HG03060 (cell line): ENCODE results near the gene HAPLN3.
"Not testable (repeated sequence)": the region's sequence is repeated elsewhere in the genome, so short reads cannot be mapped to it uniquely, and the experiment has no call there.

Source experiments
- ATAC-seq: cut with Tn5 transposase; IDR thresholded peaks from one replicate; pipeline ENCODE4 v1.9.1; 2021; ENCODE audit warnings: low read depth, moderate number of reproducible peaks; ENCODE audit not compliant: unreplicated experiment

HAPLN3 gene

GRCh38 chr15:88894819-88895767 lies at the start of gene HAPLN3:
Gene HAPLN3, minus strand, starts transcription at chr15:88895544. Its CDS starts 8,246 bp downstream, at chr15:88887298.
- no peak for ATAC-seq

GRCh38 chr15:88940110-88940675 lies 44.8 kb upstream of the HAPLN3 start:
- ATAC-seq: no peak

GRCh38 chr15:88939486-88939806 lies 44.1 kb upstream of the HAPLN3 start:
- no peak for ATAC-seq

GRCh38 chr15:88938802-88939485 lies 43.6 kb upstream of the HAPLN3 start:
- ATAC-seq: no peak

GRCh38 chr15:88934449-88934848 lies 39.1 kb upstream of the HAPLN3 start:
- not testable (repeated sequence) for ATAC-seq

GRCh38 chr15:88932875-88933330 lies 37.6 kb upstream of the HAPLN3 start:
- ATAC-seq: no peak

GRCh38 chr15:88932271-88932874 lies 37.0 kb upstream of the HAPLN3 start:
- ATAC-seq: no peak

- ATAC-seq: no peak
Measured at GRCh38 chr15:88930579-88930978, 35.2 kb upstream of the HAPLN3 start.

- not testable (repeated sequence) for ATAC-seq
Measured at GRCh38 chr15:88929358-88930098, 34.2 kb upstream of the HAPLN3 start.

GRCh38 chr15:88928192-88928591 lies 32.8 kb upstream of the HAPLN3 start:
- not testable (repeated sequence) for ATAC-seq

- not testable (repeated sequence) for ATAC-seq
Measured at GRCh38 chr15:88925648-88926047, 30.3 kb upstream of the HAPLN3 start.

- ATAC-seq: peak; percentile 69
Measured at GRCh38 chr15:88920892-88921435, 25.6 kb upstream of the HAPLN3 start.

- ATAC-seq: no peak
Measured at GRCh38 chr15:88920186-88920891, 25.0 kb upstream of the HAPLN3 start.

- ATAC-seq: peak; percentile 69
Measured at GRCh38 chr15:88918738-88919137, 23.4 kb upstream of the HAPLN3 start.

GRCh38 chr15:88917760-88918159 lies 22.4 kb upstream of the HAPLN3 start:
- no peak for ATAC-seq

GRCh38 chr15:88915354-88915753 lies 20.0 kb upstream of the HAPLN3 start:
- no peak for ATAC-seq

- no peak for ATAC-seq
Measured at GRCh38 chr15:88913850-88914169, 18.5 kb upstream of the HAPLN3 start.

GRCh38 chr15:88913017-88913849 lies 17.9 kb upstream of the HAPLN3 start, which contains the start of gene MFGE8:
Gene MFGE8, minus strand, starts transcription at chr15:88913379. Its CDS starts 60 bp downstream, at chr15:88913319.
- peak; percentile 43 for ATAC-seq
